IPS-18a (cell line): Measurements from ENCODE around the gene PHTF1.
A peak's percentile ranks its signal among the peaks of the same experiment; 100 is the strongest.
"Not testable (repeated sequence)": the region's sequence is repeated elsewhere in the genome, so short reads cannot be mapped to it uniquely, and the experiment has no call there.

ENCODE experiments used
- H3K27ac ChIP-seq: one replicate; pipeline ENCODE4 v1.5.1; 2013; ENCODE audit warnings: low read length
- H3K27me3 ChIP-seq: one replicate; pipeline ENCODE4 v1.6.1; 2013; ENCODE audit warnings: mild to moderate bottlenecking, low read length; ENCODE audit not compliant: control insufficient read depth, insufficient read depth
- H3K36me3 ChIP-seq: one replicate; pipeline ENCODE4 v1.6.1; 2013; ENCODE audit warnings: low read depth, low read length; ENCODE audit not compliant: control insufficient read depth
- H3K4me1 ChIP-seq: one replicate; pipeline ENCODE4 v1.6.1; 2013; ENCODE audit warnings: low read depth, low read length; ENCODE audit not compliant: control insufficient read depth
- H3K4me3 ChIP-seq: one replicate; pipeline ENCODE4 v1.5.1; 2013; ENCODE audit warnings: low read length
- H3K9ac ChIP-seq: one replicate; pipeline ENCODE4 v1.6.1; 2013; ENCODE audit warnings: mild to moderate bottlenecking, low read length, moderate library complexity
- H3K9me3 ChIP-seq: one replicate; pipeline ENCODE4 v1.6.1; 2013; ENCODE audit warnings: low read depth, low read length; ENCODE audit not compliant: control insufficient read depth

Gene PHTF1

GRCh38 chr1:113749402-113749801 lies 9.9 kb downstream of the PHTF1 start:
- H3K36me3 ChIP-seq: peaks cover 22% of the 10 kb centered on the region
- no peaks in the 10 kb centered on the region for H3K4me1 ChIP-seq
- no peak overlapping the region for H3K27ac ChIP-seq

GRCh38 chr1:113747376-113747775 lies 11.9 kb downstream of the PHTF1 start:
- H3K4me1 ChIP-seq: no peaks in the 10 kb centered on the region
- peaks cover 17% of the 10 kb centered on the region for H3K36me3 ChIP-seq
- no peaks in the 10 kb centered on the region for H3K27me3 ChIP-seq
- H3K27ac ChIP-seq: no peak overlapping the region
- no peaks in the 10 kb centered on the region for H3K9me3 ChIP-seq
- H3K9ac ChIP-seq: no peak overlapping the region
- no peak overlapping the region for H3K4me3 ChIP-seq

More at GRCh38 chr1:113749402-113749801, 9.9 kb downstream of the PHTF1 start:
- Histone ChIP-seq H3K9me3 (no peaks in the 10 kb centered on the region), H3K27me3 (no peaks in the 10 kb centered on the region), H3K9ac (no peak overlapping the region), H3K4me3 (no peak overlapping the region)

GRCh38 chr1:113745425-113745824 lies 13.9 kb downstream of the PHTF1 start:
- H3K9me3 ChIP-seq: no peaks in the 10 kb centered on the region
- no peaks in the 10 kb centered on the region for H3K4me1 ChIP-seq
- H3K4me3 ChIP-seq: no peak overlapping the region
- H3K36me3 ChIP-seq: peaks cover 17% of the 10 kb centered on the region
- no peak overlapping the region for H3K9ac ChIP-seq
- H3K27ac ChIP-seq: no peak overlapping the region
- H3K27me3 ChIP-seq: no peaks in the 10 kb centered on the region

- Histone ChIP-seq H3K9me3 (no peaks in the 10 kb centered on the region), H3K9ac (no peak overlapping the region), H3K36me3 (peaks cover 8% of the 10 kb centered on the region), H3K27me3 (no peaks in the 10 kb centered on the region), H3K4me3 (no peak overlapping the region), H3K4me1 (no peaks in the 10 kb centered on the region), H3K27ac (no peak overlapping the region)
Observed at GRCh38 chr1:113744114-113744513, 15.2 kb downstream of the PHTF1 start.

GRCh38 chr1:113742515-113742914 lies 16.8 kb downstream of the PHTF1 start:
- H3K36me3 ChIP-seq: peaks cover 14% of the 10 kb centered on the region
- no peaks in the 10 kb centered on the region for H3K27me3 ChIP-seq
- no peak overlapping the region for H3K9ac ChIP-seq
- no peaks in the 10 kb centered on the region for H3K9me3 ChIP-seq
- no peak overlapping the region for H3K27ac ChIP-seq
- H3K4me3 ChIP-seq: no peak overlapping the region
- H3K4me1 ChIP-seq: no peaks in the 10 kb centered on the region

GRCh38 chr1:113734357-113735055 lies 24.8 kb downstream of the PHTF1 start:
- Histone ChIP-seq H3K36me3 (peaks cover 21% of the 10 kb centered on the region), H3K9ac (no peak overlapping the region), H3K9me3 (no peaks in the 10 kb centered on the region), H3K27me3 (no peaks in the 10 kb centered on the region), H3K4me1 (no peaks in the 10 kb centered on the region), H3K4me3 (no peak overlapping the region), H3K27ac (no peak overlapping the region)

- no peaks in the 10 kb centered on the region for H3K27me3 ChIP-seq
- H3K36me3 ChIP-seq: peaks cover 15% of the 10 kb centered on the region
- H3K9me3 ChIP-seq: no peaks in the 10 kb centered on the region
- H3K27ac ChIP-seq: no peak overlapping the region
- no peaks in the 10 kb centered on the region for H3K4me1 ChIP-seq
- no peak overlapping the region for H3K4me3 ChIP-seq
- H3K9ac ChIP-seq: no peak overlapping the region
Observed at GRCh38 chr1:113732802-113733201, 26.5 kb downstream of the PHTF1 start.

- no peak overlapping the region for H3K9ac ChIP-seq
- peaks cover 22% of the 10 kb centered on the region for H3K9me3 ChIP-seq
- H3K27ac ChIP-seq: no peak overlapping the region
- H3K4me1 ChIP-seq: no peaks in the 10 kb centered on the region
- no peaks in the 10 kb centered on the region for H3K27me3 ChIP-seq
- H3K4me3 ChIP-seq: no peak overlapping the region
- H3K36me3 ChIP-seq: peaks cover 30% of the 10 kb centered on the region
Observed at GRCh38 chr1:113721010-113721409, 38.3 kb downstream of the PHTF1 start.

GRCh38 chr1:113718621-113719020 lies 40.7 kb downstream of the PHTF1 start:
- H3K9me3 ChIP-seq: peaks cover 22% of the 10 kb centered on the region
- not testable (repeated sequence) for H3K9ac ChIP-seq, H3K27me3 ChIP-seq, H3K4me1 ChIP-seq, H3K27ac ChIP-seq, H3K4me3 ChIP-seq
- H3K36me3 ChIP-seq: peaks cover 21% of the 10 kb centered on the region

GRCh38 chr1:113717506-113717905 lies 41.8 kb downstream of the PHTF1 start:
- not testable (repeated sequence) for H3K4me1 ChIP-seq, H3K9ac ChIP-seq, H3K27me3 ChIP-seq, H3K27ac ChIP-seq, H3K4me3 ChIP-seq
- peaks cover 22% of the 10 kb centered on the region for H3K9me3 ChIP-seq
- peaks cover 21% of the 10 kb centered on the region for H3K36me3 ChIP-seq

- H3K27ac ChIP-seq: no peak overlapping the region
- no peak overlapping the region for H3K9ac ChIP-seq
- no peak overlapping the region for H3K4me3 ChIP-seq
- peaks cover 11% of the 10 kb centered on the region for H3K9me3 ChIP-seq
- H3K36me3 ChIP-seq: peaks cover 19% of the 10 kb centered on the region
- no peaks in the 10 kb centered on the region for H3K27me3 ChIP-seq
- no peaks in the 10 kb centered on the region for H3K4me1 ChIP-seq
Observed at GRCh38 chr1:113714606-113715269, 44.5 kb downstream of the PHTF1 start.

GRCh38 chr1:113701429-113701828 lies 57.9 kb downstream of the PHTF1 start:
- Histone ChIP-seq H3K4me1 (peaks cover 5% of the 10 kb centered on the region), H3K27ac (peak overlapping the region; percentile 14), H3K27me3 (no peaks in the 10 kb centered on the region), H3K4me3 (no peak overlapping the region), H3K9me3 (no peaks in the 10 kb centered on the region), H3K9ac (no peak overlapping the region), H3K36me3 (peaks cover 22% of the 10 kb centered on the region)
